ENCODE data around the gene PRKN. TPM values are rescaled to one million over a fixed set of nuclear protein-coding genes. Genes with fewer than 3 reads are reported as not detected.

Gene PRKN
- total RNA-seq, 3 donors from 2014 or later = 5.2 to 10.2 (median 8.1) TPM

GRCh38 chr6:161533266-161533665, 1194.3 kb downstream of the PRKN start:
- Histone ChIP-seq H3K4me3 (no peak overlapping the region), H3K4me1 (ENCODE audit: low read depth) (no peaks in the 10 kb centered on the region), H3K9me3 (no peaks in the 10 kb centered on the region), H3K36me3 (ENCODE audit: low read depth) (no peaks in the 10 kb centered on the region)
- DNase-seq (no peak), ATAC-seq (no peak)
- no peak for TF ChIP-seq CTCF (IDR thresholded peaks at IDR 0.05)
- intact Hi-C loops (cut with DNase I, micrococcal nuclease) = no loop called here

- H3K36me3 ChIP-seq (ENCODE audit: low read depth) = no peaks in the 10 kb centered on the region
- intact Hi-C loops (cut with DNase I, micrococcal nuclease) = no loop called here
- ATAC-seq = no peak
- H3K9me3 ChIP-seq = no peaks in the 10 kb centered on the region
- no peak for DNase-seq
- TF ChIP-seq CTCF (IDR thresholded peaks at IDR 0.05) = no peak
- H3K4me1 ChIP-seq (ENCODE audit: low read depth) = no peaks in the 10 kb centered on the region
- H3K4me3 ChIP-seq = no peak overlapping the region
These were observed 1195.0 kb downstream of the PRKN start for GRCh38 chr6:161532536-161532935.

GRCh38 chr6:161526794-161527193, 1200.8 kb downstream of the PRKN start:
- DNase-seq = no peak
- Histone ChIP-seq H3K36me3 (ENCODE audit: low read depth) (no peaks in the 10 kb centered on the region), H3K4me1 (ENCODE audit: low read depth) (no peaks in the 10 kb centered on the region), H3K4me3 (no peak overlapping the region), H3K9me3 (no peaks in the 10 kb centered on the region)
- no peak for TF ChIP-seq CTCF (IDR thresholded peaks at IDR 0.05)
- intact Hi-C loops (cut with DNase I, micrococcal nuclease) = no loop called here
- ATAC-seq = no peak

GRCh38 chr6:161523362-161523761, 1204.2 kb downstream of the PRKN start:
- intact Hi-C loops (cut with DNase I, micrococcal nuclease) = no loop called here
- no peak for TF ChIP-seq CTCF (IDR thresholded peaks at IDR 0.05)
- no peaks in the 10 kb centered on the region for H3K4me1 ChIP-seq (ENCODE audit: low read depth)
- ATAC-seq (no peak), DNase-seq (no peak)
- no peaks in the 10 kb centered on the region for H3K36me3 ChIP-seq (ENCODE audit: low read depth)
- H3K4me3 ChIP-seq = no peak overlapping the region
- H3K9me3 ChIP-seq = no peaks in the 10 kb centered on the region

GRCh38 chr6:161522276-161522675, 1205.3 kb downstream of the PRKN start:
- intact Hi-C loops (cut with DNase I, micrococcal nuclease) = no loop called here
- Histone ChIP-seq H3K4me1 (ENCODE audit: low read depth) (no peaks in the 10 kb centered on the region), H3K4me3 (no peak overlapping the region), H3K9me3 (no peaks in the 10 kb centered on the region), H3K36me3 (ENCODE audit: low read depth) (no peaks in the 10 kb centered on the region)
- DNase-seq (no peak), ATAC-seq (no peak)
- TF ChIP-seq CTCF (IDR thresholded peaks at IDR 0.05) = no peak

- no peak overlapping the region for H3K4me3 ChIP-seq
These were observed 1216.0 kb downstream of the PRKN start for GRCh38 chr6:161511447-161512095.

More at GRCh38 chr6:161511447-161512095, 1216.0 kb downstream of the PRKN start:
- ATAC-seq = no peak
- Histone ChIP-seq H3K36me3 (ENCODE audit: low read depth) (no peaks in the 10 kb centered on the region), H3K4me1 (ENCODE audit: low read depth) (no peaks in the 10 kb centered on the region), H3K9me3 (no peaks in the 10 kb centered on the region)
- no peak for DNase-seq
- no peak for TF ChIP-seq CTCF (IDR thresholded peaks at IDR 0.05)
- intact Hi-C loops (cut with DNase I, micrococcal nuclease) = no loop called here
